HFF-Myc (cell line): ENCODE measurements around the gene NCAPH2.

Source experiments
- DNase-seq: peaks from one replicate; pipeline ENCODE4 v3.0.0-alpha.2; 2011; ENCODE audit warnings: low read depth; ENCODE audit errors: extremely low read depth
- H3K4me3 ChIP-seq: replicated peaks from 2 replicates; pipeline ENCODE4 v1.5.1; 2011; ENCODE audit warnings: low read depth, mild to moderate bottlenecking, control low read depth, low read length
- CTCF ChIP-seq: IDR thresholded peaks from 2 replicates; pipeline ENCODE4 v1.5.1; 2012; ENCODE audit warnings: mild to moderate bottlenecking, low read depth, low read length, control low read depth; ENCODE audit errors: missing control alignments

NCAPH2 gene

GRCh38 chr22:50473855-50474671 lies 34.0 kb upstream of the NCAPH2 start:
- no peak for DNase-seq
- peak overlapping the region; percentile 69 for H3K4me3 ChIP-seq
- no peak for TF ChIP-seq CTCF

- peak within 1 kb of the TSS; percentile 69 for H3K4me3 ChIP-seq
- no peak for TF ChIP-seq CTCF
- peak; percentile 61 for DNase-seq
Measured at GRCh38 chr22:50474710-50475651, 33.0 kb upstream of the NCAPH2 start, which contains the start of gene SBF1. Gene SBF1, minus strand, starts transcription at chr22:50475035. Its CDS starts 195 bp downstream, at chr22:50474840.

- DNase-seq: no peak
- TF ChIP-seq CTCF: no peak
- peak overlapping the region; percentile 69; the same call in 1 of the 2 replicates for H3K4me3 ChIP-seq
Measured at GRCh38 chr22:50475652-50476002, 32.4 kb upstream of the NCAPH2 start.

- DNase-seq: no peak
- TF ChIP-seq CTCF: no peak
- no peak overlapping the region for H3K4me3 ChIP-seq
Measured at GRCh38 chr22:50476868-50477267, 31.2 kb upstream of the NCAPH2 start.

- H3K4me3 ChIP-seq: no peak overlapping the region
- TF ChIP-seq CTCF: no peak
- DNase-seq: no peak
Measured at GRCh38 chr22:50477923-50478322, 30.1 kb upstream of the NCAPH2 start.

GRCh38 chr22:50479721-50480120 lies 28.3 kb upstream of the NCAPH2 start:
- TF ChIP-seq CTCF: no peak
- no peak overlapping the region for H3K4me3 ChIP-seq
- no peak for DNase-seq
